T-helper 22 cell (primary cell): Measurements from ENCODE around the gene GPR157.
A peak's percentile ranks its signal among the peaks of the same experiment; 100 is the strongest.
"Not testable (repeated sequence)": the region's sequence is repeated elsewhere in the genome, so short reads cannot be mapped to it uniquely, and the experiment has no call there.

Experiments used
- DNase-seq: peaks from one replicate; pipeline ENCODE4 v3.0.0-alpha.2; 2020; ENCODE audit warnings: low read depth

The GPR157 gene, protein sequence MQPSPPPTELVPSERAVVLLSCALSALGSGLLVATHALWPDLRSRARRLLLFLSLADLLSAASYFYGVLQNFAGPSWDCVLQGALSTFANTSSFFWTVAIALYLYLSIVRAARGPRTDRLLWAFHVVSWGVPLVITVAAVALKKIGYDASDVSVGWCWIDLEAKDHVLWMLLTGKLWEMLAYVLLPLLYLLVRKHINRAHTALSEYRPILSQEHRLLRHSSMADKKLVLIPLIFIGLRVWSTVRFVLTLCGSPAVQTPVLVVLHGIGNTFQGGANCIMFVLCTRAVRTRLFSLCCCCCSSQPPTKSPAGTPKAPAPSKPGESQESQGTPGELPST

DNA sequence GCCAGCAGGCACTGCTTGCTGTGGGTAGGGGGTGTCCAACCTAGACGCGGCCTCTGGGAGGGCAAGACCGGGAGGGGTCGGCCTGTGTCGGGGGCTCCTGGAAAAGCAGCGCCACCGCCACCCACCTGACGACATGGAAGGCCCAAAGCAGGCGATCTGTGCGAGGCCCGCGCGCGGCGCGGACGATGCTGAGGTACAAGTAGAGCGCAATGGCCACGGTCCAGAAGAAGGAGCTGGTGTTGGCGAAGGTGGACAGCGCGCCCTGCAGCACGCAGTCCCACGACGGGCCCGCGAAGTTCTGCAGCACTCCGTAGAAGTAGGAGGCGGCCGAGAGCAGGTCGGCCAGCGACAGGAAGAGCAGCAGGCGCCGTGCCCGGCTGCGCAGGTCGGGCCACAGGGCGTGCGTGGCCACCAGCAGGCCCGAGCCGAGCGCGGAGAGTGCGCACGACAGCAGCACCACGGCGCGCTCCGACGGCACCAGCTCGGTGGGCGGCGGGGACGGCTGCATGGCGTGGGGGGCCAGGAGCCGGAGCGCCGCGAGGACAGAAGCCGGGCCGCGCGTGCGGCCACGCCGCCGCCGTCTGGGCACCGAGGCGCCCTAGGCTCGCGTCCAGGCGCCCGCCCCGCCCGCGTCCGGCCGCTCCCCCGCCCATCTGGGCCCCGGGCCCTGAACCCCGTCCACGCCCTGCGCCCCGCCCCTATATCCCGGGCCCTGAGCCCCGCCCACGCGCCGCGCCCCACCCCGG, at the start of gene GPR157:
TSS of gene GPR157 (minus strand) at position 583 of the 746 bp plus-strand sequence. CDS start at position 508, 75 bp downstream.
- peak; percentile 73 for DNase-seq

DNA sequence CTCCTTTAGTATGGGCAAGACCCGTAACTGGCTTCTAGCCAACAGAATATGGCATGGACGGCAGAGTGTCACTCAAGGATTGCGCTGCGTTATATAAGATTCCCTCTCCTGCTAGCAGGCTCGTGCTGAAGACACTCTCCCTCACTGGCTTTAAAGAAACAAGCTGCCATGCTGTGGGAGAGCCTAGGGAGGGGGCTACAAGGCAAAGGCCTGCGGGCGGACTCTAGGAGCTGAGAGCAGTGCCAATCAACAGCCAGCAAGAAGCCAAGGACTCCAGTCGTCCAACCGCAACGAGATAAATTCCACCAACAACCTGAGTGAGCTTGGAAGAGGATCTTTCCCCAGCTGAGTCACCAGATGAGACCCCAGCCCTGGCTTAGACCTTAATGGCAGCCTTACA, 45.9 kb upstream of the GPR157 start:
- no peak for DNase-seq

DNA sequence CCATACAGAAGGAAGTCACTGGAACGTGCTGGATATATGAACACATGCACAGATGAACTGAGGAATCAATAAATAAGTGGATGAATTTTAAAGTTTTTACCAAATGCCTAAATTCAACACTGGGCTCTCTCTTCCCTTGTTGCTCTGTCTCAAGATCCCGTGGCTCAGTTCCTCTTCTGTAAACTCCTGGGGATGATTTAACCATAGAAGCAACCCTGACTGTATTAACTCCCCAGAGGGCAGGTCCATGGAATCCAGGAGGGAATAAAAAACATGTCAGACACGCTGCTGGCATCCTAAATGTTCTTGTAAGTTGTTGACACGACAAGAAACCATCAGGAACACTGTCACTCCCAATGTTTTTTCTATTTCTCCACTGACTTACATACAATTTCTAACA, 45.3 kb upstream of the GPR157 start:
- no peak for DNase-seq

DNA sequence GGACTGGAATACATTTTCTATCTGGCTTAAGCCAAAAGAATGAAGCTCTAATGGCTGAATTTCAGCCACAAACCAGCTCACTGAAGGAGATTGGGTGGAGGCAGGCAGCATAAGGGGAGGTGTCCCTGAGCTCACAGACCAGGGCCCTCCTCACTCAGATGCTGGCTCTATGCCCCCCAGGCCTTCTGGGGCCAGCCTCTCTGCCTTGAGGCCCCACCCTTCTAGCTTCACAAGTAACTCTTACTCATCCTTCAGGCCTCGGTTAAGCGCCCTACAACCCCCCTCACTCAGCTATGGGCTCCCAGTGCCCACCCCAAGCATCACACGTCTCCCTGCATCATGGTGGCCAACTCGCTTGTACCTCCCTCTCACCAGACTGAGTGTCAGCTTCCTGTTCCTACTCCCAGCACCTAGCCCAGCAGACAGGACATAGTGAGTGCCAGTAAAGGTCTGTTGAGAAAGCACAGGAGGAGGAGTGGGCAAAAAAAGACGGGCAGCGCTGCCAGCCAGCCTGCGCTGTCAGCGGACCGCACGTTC, 40.8 kb upstream of the GPR157 start:
- no peak for DNase-seq

DNA sequence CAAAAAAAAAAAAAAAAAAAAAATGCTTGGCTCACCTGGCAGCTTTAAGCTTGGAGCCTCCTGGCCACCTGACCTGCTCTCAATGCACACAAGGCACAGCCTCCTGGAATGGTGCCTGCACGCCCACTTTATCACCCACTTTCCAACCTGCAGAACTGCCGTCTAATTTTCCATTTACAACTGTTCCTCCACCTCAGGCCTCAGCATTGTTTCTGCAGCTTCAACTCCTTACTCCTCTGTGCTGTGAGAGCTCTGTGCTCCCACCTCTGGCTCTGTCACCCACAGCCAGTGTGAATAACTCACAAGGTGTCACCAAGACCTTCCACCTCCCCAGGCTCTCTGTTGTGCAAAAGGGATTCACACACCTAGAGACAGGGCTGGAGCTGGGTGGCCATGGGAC, 38.7 kb upstream of the GPR157 start:
- DNase-seq: no peak

DNA sequence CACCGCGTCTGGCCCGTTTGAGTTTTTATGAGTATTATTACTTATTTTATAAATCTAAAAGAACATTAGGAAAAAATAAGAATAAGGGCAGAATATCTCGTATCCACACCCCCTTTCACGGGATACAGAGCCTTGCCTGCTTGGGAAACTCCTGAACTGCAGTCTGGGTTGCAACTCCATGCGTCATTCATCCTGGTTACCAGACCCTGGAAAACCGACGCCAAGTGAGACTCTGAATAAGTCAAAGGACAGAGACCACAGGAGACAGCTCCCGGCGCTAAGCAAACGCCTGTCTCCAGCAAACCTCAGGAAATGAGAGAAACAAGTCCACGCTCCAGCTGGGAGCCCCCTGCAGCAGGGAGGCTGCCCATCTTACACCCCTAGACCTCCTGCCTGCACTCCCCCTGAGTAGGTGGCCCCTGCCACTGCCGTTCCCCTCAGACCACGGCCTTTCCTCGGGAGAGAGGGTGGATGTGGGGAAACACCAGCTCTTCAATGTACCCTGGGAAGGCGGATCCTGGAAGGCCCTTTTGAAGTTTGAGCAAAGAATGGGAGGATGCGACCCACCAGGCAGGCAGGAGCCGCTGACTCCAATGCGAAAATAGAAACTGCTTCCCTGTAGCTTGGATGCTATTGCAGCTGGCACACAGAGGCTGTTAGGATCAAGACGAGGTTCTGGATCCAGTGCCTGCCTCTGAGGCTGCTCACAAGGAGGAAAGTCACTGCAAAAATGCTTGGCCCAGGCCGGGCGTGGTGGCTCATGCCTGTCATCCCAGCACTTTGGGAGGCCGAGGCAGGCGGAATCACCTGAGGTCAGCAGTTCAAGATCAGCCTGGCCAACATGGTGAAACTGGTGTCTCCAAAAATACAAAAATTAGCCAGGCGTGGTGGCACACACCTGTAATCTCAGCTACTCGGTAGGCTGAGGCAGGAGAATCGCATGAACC, 37.7 kb upstream of the GPR157 start:
- no peak for DNase-seq

DNA sequence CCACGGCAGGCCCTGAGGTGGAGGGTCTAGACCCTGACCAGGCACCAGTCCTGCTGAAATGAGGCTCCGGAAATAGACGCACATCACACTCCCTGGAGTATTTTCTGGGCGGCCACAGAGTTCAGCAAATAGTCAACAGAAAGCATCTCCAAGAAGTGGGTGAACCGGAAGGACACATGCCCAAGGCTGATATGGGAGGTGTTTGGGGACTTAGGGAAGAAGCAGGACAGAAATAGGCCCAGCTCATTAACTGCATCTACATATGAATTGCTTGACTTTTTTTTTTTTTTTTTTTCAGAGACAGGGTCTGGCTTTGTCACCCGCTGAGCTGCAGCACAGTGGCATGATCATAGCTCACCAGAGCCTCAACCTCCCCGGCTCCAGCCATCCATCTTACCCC, 36.5 kb upstream of the GPR157 start:
- no peak for DNase-seq

DNA sequence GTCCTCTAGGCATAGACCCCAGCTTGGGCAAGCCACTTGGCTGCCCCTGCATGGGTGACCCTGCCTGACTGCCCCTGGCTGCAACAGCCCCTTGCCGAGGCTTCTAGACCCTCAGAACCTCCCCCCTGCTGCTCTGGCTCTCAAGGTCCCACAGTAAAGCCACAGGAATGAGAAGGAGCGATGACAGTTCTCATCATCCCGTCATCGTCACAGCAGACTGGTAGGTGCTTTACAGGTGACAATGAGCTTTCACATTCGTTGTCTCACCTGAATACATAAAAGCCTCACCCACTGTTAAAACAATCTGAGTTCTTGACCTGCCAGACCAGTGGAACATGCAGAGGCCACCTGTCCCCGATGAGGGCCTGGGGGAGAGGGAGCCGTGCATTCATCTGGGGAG, 36.0 kb upstream of the GPR157 start:
- DNase-seq: no peak

DNA sequence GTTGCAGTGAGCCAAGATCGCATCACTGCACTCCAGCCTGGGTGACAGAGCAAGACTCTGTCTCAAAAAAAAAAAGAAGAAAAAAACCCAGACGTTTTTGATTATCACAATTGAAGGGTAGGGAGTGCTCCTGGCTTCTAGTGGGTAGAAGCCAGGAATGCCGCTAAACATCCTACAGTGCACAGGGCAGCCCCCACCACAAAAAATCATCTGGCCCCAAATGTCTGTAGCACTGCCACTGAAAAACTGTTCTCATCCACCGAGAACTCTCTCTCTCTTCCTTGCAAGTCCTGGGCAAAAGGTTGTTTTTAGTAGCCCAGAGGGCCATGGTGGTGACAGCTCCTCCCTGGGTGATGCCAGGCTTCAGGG, 35.6 kb upstream of the GPR157 start:
- no peak for DNase-seq

DNA sequence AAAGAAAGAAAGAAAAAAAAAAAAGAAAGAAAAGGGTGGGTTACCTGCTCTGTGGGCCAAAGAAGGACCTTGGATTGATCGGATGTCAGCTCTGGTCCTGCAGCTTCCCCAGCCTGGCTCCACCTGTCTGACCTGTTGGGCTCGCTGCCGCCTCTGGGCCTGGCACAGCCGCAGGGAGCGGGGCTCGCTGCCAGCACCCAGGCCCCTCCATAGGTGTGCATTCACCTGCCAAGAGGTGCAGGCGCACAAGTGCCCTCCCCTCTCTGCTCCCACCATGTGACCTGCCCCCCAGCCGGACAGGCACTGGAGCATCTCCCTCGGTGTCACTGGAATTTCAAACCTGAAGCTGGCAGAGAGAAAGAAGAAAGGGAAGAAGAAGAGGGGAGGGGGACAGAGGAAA, 33.1 kb upstream of the GPR157 start:
- DNase-seq: no peak

DNA sequence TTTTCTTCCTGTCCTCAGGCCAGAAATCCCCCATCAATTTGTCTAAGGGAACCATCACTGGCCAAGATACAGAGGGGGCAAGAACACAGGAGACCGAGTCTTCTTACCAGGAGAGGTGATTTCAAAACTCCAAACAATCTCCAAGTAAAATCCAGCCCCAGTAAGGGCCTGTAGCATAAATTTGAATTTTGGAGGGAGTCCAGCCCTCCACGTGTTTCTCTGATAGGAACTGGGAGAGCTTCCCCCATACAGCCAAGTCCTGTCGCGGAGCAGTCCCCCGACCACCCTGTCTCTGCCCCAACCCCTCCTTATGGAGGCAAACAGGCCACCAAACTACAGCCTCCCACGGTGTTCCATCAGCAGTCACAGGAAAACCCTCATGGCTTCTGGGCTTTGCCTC, 32.4 kb upstream of the GPR157 start:
- no peak for DNase-seq

DNA sequence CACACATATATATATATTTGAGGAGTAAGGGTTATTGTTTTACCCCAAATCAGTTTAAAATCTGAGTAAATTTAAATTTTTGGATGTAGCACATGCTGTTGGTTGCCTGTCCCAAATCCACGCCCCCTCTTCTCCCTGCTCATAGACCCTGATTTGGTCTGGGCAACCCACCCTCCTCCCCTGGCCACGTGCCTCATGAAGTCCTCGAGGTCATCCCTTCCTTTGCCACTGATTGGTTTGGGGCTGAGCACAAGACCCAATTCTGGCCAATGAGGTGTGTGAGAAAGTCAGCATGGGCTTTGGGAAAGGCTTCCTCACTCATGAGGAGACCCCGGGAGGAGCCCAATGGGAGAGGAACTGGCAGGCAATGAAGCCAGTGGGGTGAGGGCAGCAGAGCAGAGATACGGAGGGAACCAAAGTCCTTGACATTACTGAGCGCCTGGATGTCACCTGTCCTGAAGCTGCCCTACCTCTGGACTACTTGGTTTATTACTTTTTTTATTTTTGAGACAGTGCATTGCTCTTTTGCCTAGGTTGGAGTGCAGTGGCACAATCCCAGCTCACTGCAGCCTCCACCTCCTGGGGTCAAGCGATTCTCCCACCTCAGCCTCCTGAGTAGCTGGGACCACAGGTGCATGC, 31.3 kb upstream of the GPR157 start:
- no peak for DNase-seq

DNA sequence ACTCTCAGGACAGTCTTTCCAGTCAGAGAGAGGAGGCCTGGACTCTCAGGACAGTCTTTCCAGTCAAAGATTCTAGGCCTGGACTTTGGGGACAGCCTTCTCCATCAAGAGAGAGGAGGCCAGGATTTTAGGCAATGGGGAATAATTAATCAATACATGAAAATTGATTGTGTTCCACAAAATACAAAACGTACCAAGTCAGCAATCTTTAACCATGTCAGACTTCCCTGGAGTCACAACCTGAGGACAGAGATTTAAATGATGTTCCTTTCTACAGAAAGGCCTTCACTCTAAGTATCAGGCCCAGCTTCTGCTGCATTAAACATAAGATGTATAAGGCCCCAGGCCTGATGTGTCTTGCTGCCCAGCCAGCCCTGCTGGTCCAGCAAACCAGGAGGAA, 27.0 kb upstream of the GPR157 start:
- no peak for DNase-seq

DNA sequence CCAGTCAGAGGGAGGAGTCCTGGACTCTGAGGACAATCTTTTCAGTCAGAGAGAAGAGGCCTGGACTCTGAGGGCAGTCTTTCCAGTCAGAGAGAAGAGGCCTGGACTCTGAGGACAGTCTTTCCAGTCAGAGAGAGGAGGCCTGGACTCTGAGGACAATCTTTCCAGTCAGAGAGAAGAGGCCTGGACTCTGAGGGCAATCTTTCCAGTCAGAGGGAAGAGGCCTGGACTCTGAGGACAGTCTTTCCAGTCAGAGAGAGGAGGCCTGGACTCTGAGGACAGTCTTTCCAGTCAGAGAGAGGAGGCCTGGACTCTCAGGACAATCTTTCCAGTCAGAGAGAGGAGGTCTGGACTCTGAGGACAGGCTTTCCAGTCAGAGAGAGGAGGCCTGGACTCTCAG, 26.5 kb upstream of the GPR157 start:
- not testable (repeated sequence) for DNase-seq

DNA sequence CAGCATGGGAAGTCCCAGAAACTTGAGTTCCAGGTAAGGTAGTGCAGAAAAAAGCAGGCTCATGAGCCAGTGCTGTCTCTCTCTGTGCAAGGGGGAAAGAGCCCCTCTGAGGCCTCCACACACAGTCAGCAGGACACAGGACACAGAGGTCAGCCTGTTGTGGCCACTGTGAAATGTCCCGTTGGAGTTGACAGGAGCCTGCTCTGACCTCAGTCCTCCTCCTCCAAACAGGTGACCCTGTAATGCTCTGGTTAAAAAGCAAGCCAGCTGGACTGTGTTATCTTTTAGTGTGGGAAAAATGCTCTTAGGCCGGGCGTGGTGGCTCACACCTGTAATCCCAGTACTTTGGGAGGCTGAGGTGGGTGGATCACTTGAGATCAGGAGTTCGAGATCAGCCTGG, 24.2 kb upstream of the GPR157 start:
- DNase-seq: no peak

DNA sequence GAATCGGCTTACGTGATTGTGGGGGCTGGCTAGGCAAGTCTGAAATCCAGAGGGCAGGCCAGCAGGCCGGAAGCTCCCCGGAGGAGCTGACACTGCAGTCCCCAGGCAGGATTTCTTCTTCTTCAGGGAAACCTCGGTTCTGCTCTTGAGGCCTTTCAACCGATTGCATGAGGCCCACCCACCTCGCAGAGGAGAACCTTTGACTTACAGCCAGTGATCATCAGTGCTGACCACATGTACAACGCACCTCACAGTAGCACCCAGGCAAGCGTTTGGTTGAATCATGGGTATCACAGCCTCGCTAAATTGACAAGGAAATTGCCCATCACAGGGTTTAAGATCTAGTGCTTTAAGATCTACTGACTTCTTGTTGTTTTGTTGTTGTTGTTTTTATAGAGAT, 23.6 kb upstream of the GPR157 start:
- DNase-seq: no peak

DNA sequence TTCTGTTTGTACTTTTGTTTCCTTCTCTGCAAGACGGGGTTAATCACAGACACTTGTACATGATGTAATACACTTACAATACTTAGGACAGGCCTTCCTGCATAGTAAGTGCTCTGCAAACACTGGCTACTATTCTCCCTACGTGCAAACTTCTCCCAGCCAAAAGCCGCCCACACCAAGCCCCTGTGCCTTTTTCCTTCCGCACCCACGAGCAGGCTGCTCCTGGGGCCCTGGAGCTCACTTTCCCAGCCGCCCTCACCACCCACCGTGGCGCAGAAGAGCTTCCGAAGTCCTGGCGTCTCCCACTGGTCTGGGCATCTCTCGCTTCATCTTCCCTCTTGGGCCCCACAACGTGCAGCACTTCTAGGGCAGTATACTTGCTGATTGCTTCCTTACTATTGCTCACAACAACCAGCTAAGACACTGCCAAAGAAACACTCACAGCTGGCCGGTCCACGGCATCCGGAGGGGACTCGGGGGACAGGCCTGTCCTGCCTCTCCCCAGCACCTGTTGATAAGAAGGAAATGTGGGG, 22.5 kb upstream of the GPR157 start:
- DNase-seq: no peak

DNA sequence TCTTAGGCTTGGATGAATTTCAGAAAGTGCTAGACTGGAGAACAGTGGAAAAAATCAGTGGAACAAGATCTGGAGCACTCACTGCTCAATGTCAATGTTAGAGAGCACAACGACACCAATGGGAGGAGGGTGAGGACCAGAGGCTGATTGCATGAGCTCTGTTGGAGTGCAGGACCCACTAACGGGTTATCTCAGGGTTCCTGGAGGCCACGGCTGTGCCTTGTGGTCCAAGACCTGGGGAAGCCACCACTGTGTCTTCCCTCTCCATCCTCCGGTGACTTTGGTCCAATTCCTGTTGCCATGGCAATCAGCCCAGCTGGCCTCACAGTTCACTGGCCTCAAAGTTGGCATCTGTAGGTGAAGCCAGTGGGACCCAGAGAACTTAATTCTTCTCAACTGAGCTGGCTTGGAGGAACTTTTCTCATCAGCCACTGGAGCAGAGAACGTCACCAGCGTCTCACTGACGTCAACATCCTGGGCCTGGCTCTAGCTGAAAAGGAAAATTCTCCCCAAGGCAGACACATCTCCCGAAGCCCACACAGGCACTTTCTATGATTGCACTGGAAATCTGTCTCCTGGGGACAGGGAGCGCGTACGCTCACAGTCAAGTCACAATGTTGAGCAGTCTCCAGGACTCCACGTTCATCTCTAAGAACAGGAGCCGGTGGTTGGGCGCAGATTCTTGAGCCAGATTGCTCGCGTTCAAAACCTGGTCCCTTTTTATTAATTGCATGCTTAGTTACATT, 21.9 kb upstream of the GPR157 start:
- no peak for DNase-seq

DNA sequence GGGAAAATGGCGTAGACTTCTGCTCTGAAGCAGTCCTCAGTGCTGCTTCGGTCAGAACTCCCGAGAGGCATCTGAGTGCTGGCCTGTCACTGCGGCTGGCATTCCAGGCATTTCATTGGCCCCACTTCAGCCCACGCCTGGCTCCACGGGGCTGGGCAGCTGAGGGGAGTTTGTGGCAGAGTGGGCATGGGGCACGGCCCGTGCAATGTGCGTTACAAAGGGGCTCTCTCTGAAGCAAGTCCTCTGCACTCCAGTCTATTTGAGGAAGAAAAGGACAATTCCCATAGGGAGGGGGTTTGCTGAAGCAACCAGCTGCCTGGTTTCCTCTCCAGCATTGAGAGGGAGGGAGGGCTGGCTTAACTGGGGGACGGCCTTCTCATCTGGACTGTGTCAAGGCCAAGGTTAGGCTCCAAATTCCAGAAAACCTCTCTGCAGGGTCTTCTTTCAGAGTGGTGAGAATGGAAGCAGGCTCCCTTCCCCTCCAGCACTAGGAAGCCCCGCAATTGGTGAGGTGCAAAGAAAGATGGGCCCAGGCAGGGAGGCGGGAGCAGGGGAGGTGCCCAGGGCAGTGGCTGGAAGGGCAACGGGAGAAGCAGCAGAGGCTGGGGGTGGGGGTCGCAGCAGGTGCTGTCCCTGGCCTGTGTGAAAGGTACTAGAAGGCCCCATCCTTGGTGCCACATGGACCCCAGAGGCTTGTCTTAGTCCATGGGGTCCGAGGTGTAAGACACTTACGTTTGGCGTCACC, 21.1 kb upstream of the GPR157 start:
- no peak for DNase-seq

DNA sequence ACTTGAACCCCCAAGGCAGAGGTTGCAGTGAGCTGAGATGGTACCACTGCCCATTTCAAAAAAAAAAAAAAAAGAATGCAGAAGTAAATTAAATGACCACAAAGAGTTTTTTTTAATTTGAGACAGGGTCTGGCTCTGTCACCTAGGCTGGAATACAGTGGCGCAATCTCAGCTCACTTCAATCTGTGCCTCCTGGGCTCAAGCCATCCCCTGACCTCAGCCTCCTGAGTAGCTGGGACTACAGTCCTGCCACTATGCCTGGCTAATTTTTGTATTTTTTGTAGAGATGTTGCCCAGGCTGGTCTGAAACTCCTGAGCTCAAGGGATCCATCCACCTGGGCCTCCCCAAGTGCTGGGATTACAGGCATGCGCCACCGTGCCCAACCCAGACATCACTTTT, 20.2 kb upstream of the GPR157 start:
- DNase-seq: no peak
